Measurements from ENCODE around the gene SULT2B1.
"Not testable (repeated sequence)": the region's sequence is repeated elsewhere in the genome, so short reads cannot be mapped to it uniquely, and the experiment has no call there.

SULT2B1 gene

DNA sequence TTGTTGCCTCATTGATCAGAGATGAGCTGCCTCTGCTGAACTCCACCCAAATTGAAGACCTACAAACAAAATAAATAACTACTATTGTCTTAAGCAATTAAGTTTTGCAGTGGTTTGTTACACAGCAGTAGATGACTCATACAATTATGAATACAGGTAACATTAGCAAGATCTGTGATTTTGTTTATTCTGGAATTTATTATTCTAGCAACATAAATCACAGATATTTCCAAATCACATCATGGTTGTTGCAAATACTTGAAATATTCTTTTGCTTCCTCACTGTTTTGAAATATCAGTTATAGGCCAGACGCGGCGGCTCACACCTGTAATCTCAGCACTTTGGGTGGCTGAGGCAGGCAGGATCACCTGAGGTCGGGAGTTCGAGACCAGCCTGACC, 27.2 kb upstream of the SULT2B1 start:
- TF ChIP-seq, protein P1, sequence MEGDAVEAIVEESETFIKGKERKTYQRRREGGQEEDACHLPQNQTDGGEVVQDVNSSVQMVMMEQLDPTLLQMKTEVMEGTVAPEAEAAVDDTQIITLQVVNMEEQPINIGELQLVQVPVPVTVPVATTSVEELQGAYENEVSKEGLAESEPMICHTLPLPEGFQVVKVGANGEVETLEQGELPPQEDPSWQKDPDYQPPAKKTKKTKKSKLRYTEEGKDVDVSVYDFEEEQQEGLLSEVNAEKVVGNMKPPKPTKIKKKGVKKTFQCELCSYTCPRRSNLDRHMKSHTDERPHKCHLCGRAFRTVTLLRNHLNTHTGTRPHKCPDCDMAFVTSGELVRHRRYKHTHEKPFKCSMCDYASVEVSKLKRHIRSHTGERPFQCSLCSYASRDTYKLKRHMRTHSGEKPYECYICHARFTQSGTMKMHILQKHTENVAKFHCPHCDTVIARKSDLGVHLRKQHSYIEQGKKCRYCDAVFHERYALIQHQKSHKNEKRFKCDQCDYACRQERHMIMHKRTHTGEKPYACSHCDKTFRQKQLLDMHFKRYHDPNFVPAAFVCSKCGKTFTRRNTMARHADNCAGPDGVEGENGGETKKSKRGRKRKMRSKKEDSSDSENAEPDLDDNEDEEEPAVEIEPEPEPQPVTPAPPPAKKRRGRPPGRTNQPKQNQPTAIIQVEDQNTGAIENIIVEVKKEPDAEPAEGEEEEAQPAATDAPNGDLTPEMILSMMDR (IDR thresholded peaks at IDR 0.05; ENCODE audit: control extremely low read depth, extremely low read depth, low read depth, missing control alignments) = no peak
- DNase-seq (ENCODE audit: extremely low spot score) = no peak
- ChIA-PET CTCF (interaction anchor here (1.4 to 3.2 kb wide), 2 partner anchors 34 to 60 kb away, joined by 3 to 12 read pairs; no protein-coding TSS in a partner anchor), POLR2A (no interaction called here)

DNA sequence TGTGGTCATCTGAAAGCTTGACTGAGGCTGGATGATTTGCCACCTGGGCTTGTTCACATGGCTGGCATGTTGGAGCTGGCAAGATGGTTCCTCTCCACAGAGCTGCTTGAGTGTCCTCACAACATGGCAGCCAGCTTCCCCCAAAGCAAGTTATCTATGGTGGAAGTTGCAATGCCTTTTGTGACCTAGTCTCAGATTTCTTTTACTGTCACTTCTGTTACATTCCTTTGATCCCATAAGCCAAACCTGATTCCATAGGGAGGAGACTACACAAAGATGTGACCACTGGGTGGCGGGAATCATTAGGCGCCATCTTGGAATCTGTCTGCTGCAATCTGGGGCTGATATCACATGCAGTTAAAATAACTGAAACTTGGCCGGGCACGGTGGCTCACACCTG, 22.8 kb upstream of the SULT2B1 start:
- TF ChIP-seq, protein P1 (IDR thresholded peaks at IDR 0.05; ENCODE audit: control extremely low read depth, extremely low read depth, low read depth, missing control alignments) = no peak
- POLR2A ChIA-PET = no interaction called here

DNA sequence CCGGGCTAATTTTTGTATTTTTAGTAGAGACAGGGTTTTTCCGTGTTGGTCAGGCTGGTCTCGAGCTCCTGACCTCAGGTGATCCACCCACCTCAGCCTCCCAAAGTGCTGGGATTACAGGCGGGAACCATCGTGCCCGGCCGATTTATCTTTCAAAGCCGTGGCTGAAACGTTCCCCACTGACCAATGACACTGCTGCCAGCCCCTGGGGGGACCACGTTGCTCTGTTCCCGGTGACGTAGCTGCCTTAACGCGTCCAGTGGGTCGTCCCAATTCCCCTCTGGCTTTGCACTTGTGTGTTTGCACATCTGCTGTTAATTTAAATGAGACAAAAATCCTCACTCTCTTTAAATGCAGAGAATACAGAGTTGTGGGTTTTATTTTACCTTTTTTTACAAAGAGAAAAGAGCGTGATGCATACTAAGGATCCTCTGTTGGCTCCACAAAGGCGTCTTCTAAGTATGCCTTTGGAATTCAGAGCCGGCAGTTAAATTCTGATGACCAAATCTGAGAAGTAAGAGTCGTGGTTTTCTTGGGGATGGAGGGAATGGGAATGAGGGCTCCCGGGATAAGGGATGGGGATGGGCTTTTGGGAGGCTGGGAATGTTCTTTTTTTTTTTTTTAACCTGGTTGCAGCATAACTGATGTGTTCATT, 21.8 kb upstream of the SULT2B1 start:
- CTCF ChIA-PET = interaction anchor here (1.5 kb wide), 1 partner anchor 55 kb away, joined by 5 read pairs; no protein-coding TSS in a partner anchor
- DNase-seq (ENCODE audit: extremely low spot score) = no peak
- POLR2A ChIA-PET = no interaction called here
- TF ChIP-seq, protein P1 (IDR thresholded peaks at IDR 0.05; ENCODE audit: control extremely low read depth, extremely low read depth, low read depth, missing control alignments) = no peak

More for the DNA sequence above, 22.8 kb upstream of the SULT2B1 start:
- CTCF ChIA-PET = interaction anchor here (1.0 kb wide), 1 partner anchor 56 kb away, joined by 3 read pairs; no protein-coding TSS in a partner anchor
- no peak for DNase-seq (ENCODE audit: extremely low spot score)

DNA sequence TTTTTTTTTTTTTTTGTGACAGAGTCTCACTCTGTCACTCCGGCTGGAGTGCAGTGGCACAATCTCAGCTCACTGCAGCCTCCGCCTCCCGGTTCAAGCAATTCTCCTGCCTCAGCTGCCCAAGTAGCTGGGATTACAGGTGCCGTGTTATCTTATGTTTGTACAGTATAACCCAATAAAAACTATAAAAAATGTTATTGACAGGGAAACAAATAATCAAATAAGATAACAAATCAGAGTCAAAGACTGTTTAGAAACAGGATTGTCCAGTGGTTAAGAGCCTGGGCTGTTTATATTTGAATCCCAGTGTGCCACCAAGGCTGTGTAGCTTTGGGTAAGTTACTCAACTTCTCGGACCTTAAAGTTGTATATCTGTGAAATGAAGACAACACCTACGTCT, 21.2 kb upstream of the SULT2B1 start:
- CTCF ChIA-PET = interaction anchor here (1.5 kb wide), 1 partner anchor 54 kb away, joined by 5 read pairs; no protein-coding TSS in a partner anchor
- TF ChIP-seq, protein P1 (IDR thresholded peaks at IDR 0.05; ENCODE audit: control extremely low read depth, extremely low read depth, low read depth, missing control alignments) = no peak
- DNase-seq (ENCODE audit: extremely low spot score) = no peak
- POLR2A ChIA-PET = no interaction called here

DNA sequence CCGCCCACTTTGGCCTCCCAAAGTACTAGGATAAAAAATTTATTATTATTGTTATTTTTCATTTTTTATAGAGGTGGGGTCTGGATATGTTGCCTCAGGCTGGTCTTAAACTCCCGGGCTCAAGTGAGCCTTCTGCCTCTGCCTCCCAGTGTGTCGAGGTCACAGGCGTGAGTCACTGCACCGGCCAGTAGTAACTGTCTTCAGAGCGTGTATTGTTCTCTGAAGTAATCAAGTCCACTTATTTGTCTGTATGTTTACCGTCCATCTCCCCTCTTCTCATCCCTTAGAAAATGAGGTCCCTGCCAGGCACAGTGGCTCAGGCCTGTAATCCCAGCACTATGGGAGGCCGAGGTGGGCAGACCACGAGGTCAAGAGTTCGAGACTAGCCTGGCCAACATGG, 18.2 kb upstream of the SULT2B1 start:
- ChIA-PET POLR2A (no interaction called here), CTCF (no interaction called here)

DNA sequence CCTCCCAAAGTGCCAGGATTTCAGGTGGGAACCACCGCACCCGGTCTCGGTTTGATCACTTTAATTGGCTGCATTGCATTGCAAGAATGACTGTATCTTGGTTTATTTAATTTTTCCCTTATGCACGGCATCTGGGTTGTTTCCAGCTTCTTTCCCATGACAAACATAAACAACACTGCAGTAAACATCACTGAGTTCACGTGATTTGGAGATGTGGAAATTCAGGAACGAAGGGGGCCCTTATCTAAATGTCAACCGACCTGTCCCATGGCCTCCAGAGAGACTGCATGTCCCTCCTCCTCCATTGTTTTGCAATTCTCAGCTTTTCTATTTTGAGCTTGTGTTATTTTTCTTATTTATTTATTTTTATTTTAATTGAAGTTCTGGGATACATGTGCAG, 14.4 kb upstream of the SULT2B1 start:
- CTCF ChIA-PET = no interaction called here
- DNase-seq (ENCODE audit: extremely low spot score) = no peak

More for the DNA sequence above, 18.2 kb upstream of the SULT2B1 start:
- DNase-seq (ENCODE audit: extremely low spot score) = no peak
- TF ChIP-seq, protein P1 (IDR thresholded peaks at IDR 0.05; ENCODE audit: control extremely low read depth, extremely low read depth, low read depth, missing control alignments) = no peak

DNA sequence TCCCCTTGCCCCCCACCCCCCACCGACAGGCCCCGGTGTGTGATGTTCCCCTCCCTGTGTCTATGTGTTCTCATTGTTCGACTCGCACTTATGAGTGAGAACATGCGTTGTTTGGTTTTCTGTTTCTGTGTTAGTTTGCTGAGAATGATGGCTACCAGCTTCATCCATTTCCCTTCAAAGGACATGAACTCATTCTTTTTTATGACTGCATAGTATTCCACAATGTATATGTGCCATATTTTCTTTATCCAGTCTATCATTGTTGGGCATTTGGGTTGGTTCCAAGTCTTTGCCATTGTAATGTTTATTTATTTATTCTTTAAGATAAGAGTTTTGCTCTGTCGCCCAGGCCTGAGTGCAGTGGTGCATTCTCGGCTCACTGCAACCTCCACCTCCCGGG, 13.9 kb upstream of the SULT2B1 start:
- POLR2A ChIA-PET; CTCF ChIA-PET; DNase-seq (ENCODE audit: extremely low spot score): not testable (repeated sequence)

More for the DNA sequence above, 14.4 kb upstream of the SULT2B1 start:
- POLR2A ChIA-PET = no interaction called here
- TF ChIP-seq, protein P1 (IDR thresholded peaks at IDR 0.05; ENCODE audit: control extremely low read depth, extremely low read depth, low read depth, missing control alignments) = no peak
